HL-60 (cell line): Measurements from ENCODE around the gene AQP6.

Source experiments
- GABPA ChIP-seq: IDR thresholded peaks from 2 replicates; pipeline ENCODE4 v1.6.1; 2012; ENCODE audit warnings: low read depth
- POLR2AphosphoS5 ChIP-seq: IDR thresholded peaks from 2 replicates; pipeline ENCODE4 v1.6.1; 2012; ENCODE audit warnings: low read depth
- SPI1 ChIP-seq: IDR thresholded peaks from 2 replicates; pipeline ENCODE4 v1.6.1; 2012; ENCODE audit warnings: low read depth, mild to moderate bottlenecking, borderline replicate concordance
- TF ChIP-seq, protein P1 (sequence below): IDR thresholded peaks from one replicate; pipeline ENCODE4 v1.5.1; 2011; ENCODE audit warnings: low read length, control low read depth, inconsistent platforms; ENCODE audit not compliant: insufficient read depth
- TF ChIP-seq, protein P2 (sequence below): IDR thresholded peaks from 2 replicates; pipeline ENCODE4 v1.6.1; 2012; ENCODE audit warnings: low read depth; ENCODE audit not compliant: insufficient replicate concordance

DNA sequence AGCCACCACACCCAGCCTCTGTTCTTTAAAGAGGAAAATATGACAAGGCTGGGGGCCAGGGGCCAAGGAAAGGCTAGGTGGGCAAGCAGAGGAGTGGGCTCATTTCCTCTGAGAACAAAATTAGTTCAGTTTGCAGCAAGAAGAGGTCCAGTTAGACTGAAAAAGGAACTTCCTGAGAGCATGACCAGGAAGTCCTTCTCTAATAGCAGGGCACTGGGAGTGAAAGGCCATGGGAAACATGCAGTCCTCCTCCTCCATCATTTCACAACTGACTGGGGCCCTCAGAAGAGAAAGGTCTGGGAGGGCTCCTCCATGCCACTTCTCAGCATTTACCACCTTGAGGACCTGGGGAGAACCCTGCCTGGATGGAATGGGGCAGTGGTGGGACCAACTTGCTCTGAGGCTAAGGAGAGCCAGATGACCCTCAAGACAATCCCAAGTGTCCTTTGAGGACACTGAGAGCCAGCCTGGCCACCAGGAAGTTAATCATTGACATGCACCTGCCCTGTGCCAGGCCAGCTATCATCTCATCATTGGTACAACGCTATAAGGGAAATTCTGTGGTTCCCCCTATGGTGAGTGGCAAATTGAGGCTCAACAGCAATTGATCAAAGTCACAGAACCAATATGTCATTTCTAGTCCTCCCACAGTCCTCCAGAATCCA is 20.2 kb upstream of the AQP6 start:
- no peak for TF ChIP-seq POLR2AphosphoS5
- TF ChIP-seq, protein P1, sequence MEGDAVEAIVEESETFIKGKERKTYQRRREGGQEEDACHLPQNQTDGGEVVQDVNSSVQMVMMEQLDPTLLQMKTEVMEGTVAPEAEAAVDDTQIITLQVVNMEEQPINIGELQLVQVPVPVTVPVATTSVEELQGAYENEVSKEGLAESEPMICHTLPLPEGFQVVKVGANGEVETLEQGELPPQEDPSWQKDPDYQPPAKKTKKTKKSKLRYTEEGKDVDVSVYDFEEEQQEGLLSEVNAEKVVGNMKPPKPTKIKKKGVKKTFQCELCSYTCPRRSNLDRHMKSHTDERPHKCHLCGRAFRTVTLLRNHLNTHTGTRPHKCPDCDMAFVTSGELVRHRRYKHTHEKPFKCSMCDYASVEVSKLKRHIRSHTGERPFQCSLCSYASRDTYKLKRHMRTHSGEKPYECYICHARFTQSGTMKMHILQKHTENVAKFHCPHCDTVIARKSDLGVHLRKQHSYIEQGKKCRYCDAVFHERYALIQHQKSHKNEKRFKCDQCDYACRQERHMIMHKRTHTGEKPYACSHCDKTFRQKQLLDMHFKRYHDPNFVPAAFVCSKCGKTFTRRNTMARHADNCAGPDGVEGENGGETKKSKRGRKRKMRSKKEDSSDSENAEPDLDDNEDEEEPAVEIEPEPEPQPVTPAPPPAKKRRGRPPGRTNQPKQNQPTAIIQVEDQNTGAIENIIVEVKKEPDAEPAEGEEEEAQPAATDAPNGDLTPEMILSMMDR = no peak
- TF ChIP-seq GABPA = no peak
- TF ChIP-seq, protein P2, sequence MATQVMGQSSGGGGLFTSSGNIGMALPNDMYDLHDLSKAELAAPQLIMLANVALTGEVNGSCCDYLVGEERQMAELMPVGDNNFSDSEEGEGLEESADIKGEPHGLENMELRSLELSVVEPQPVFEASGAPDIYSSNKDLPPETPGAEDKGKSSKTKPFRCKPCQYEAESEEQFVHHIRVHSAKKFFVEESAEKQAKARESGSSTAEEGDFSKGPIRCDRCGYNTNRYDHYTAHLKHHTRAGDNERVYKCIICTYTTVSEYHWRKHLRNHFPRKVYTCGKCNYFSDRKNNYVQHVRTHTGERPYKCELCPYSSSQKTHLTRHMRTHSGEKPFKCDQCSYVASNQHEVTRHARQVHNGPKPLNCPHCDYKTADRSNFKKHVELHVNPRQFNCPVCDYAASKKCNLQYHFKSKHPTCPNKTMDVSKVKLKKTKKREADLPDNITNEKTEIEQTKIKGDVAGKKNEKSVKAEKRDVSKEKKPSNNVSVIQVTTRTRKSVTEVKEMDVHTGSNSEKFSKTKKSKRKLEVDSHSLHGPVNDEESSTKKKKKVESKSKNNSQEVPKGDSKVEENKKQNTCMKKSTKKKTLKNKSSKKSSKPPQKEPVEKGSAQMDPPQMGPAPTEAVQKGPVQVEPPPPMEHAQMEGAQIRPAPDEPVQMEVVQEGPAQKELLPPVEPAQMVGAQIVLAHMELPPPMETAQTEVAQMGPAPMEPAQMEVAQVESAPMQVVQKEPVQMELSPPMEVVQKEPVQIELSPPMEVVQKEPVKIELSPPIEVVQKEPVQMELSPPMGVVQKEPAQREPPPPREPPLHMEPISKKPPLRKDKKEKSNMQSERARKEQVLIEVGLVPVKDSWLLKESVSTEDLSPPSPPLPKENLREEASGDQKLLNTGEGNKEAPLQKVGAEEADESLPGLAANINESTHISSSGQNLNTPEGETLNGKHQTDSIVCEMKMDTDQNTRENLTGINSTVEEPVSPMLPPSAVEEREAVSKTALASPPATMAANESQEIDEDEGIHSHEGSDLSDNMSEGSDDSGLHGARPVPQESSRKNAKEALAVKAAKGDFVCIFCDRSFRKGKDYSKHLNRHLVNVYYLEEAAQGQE = no peak
- TF ChIP-seq SPI1 = no peak
